ENCODE measurements around the gene PEX26. TPM values are rescaled to one million over a fixed set of nuclear protein-coding genes. Genes with fewer than 3 reads are reported as not detected.

The PEX26 gene
- polyA plus RNA-seq, 1 donor from 2014 or later = 30.2 TPM

- TF ChIP-seq CTCF (IDR thresholded peaks at IDR 0.05; ENCODE audit: poor library complexity, severe bottlenecking) = no peak
Measured at GRCh38 chr22:18115906-18116371, 38.1 kb downstream of the PEX26 start (continued).

GRCh38 chr22:18116634-18117033 is 38.8 kb downstream of the PEX26 start:
- H4K20me1 ChIP-seq (ENCODE audit: insufficient read depth) = no peaks in the 10 kb centered on the region
- H3K4me3 ChIP-seq (ENCODE audit: low read length) = no peak overlapping the region
- H3K79me2 ChIP-seq (replicated peaks; ENCODE audit: insufficient read depth, low read length) = no peaks in the 10 kb centered on the region
- TF ChIP-seq SMC3 (conservative IDR thresholded peaks at IDR 0.05; ENCODE audit: poor library complexity) = no peak
- TF ChIP-seq RAD21 (conservative IDR thresholded peaks at IDR 0.05) = no peak
- no peak for TF ChIP-seq POLR2AphosphoS5 (IDR thresholded peaks at IDR 0.05)
- TF ChIP-seq MXI1 (conservative IDR thresholded peaks at IDR 0.05; ENCODE audit: poor library complexity, severe bottlenecking) = no peak
- no peak for TF ChIP-seq REST (IDR thresholded peaks at IDR 0.05; ENCODE audit: borderline replicate concordance)
- no peak for TF ChIP-seq EP300 (conservative IDR thresholded peaks at IDR 0.05; ENCODE audit: poor library complexity, severe bottlenecking)
- no peak for TF ChIP-seq CTCF (IDR thresholded peaks at IDR 0.05; ENCODE audit: poor library complexity, severe bottlenecking)
- no peak for TF ChIP-seq EZH2 (IDR thresholded peaks at IDR 0.05; ENCODE audit: borderline replicate concordance, insufficient read depth, low read length, poor library complexity, severe bottlenecking)
- no peak for TF ChIP-seq TAF1 (IDR thresholded peaks at IDR 0.05; ENCODE audit: low read depth)
- H3K9ac ChIP-seq (ENCODE audit: low read length) = no peak overlapping the region
- H3K27ac ChIP-seq (ENCODE audit: low read length) = no peak overlapping the region
- no peaks in the 10 kb centered on the region for H3K36me3 ChIP-seq (ENCODE audit: insufficient read depth, low read length)
- H3K9me3 ChIP-seq (ENCODE audit: low read length) = no peaks in the 10 kb centered on the region
- H3F3A ChIP-seq (ENCODE audit: insufficient read depth, low read length, poor library complexity, severe bottlenecking) = no peaks in the 10 kb centered on the region
- H3K27me3 ChIP-seq (ENCODE audit: insufficient read depth, low read depth, low read length) = peaks cover 2% of the 10 kb centered on the region
- H3K9me2 ChIP-seq (ENCODE audit: insufficient read depth, low read length) = no peaks in the 10 kb centered on the region
- no peak overlapping the region for H2AFZ ChIP-seq (ENCODE audit: low read depth, low read length)
- no peak overlapping the region for H3K4me2 ChIP-seq (ENCODE audit: low read length)

Data from neural cell (in vitro differentiated cells).